LNCaP clone FGC (cell line): ENCODE results near the gene AXL.

Experiments used
- DNase-seq: peaks from one replicate; pipeline ENCODE4 v3.0.0-alpha.2; 2011; ENCODE audit warnings: low read depth
- H3K4me3 ChIP-seq: 2 replicates; pipeline ENCODE4 v1.5.1; 2011; ENCODE audit warnings: mild to moderate bottlenecking, low read depth, low read length, control low read depth
- CTCF ChIP-seq: IDR thresholded peaks from 2 replicates; pipeline ENCODE4 v1.5.1; 2012; ENCODE audit warnings: mild to moderate bottlenecking; ENCODE audit not compliant: control insufficient read depth, insufficient read depth; ENCODE audit errors: extremely low read depth

The AXL gene

GRCh38 chr19:41297628-41298347, 78.8 kb downstream of the AXL start:
- no peak overlapping the region for H3K4me3 ChIP-seq
- DNase-seq = no peak
- no peak for TF ChIP-seq CTCF

- no peak overlapping the region for H3K4me3 ChIP-seq
- no peak for TF ChIP-seq CTCF
- DNase-seq = no peak
These were observed 79.4 kb downstream of the AXL start for GRCh38 chr19:41298348-41298964.

- no peak overlapping the region for H3K4me3 ChIP-seq
- no peak for DNase-seq
- TF ChIP-seq CTCF = no peak
These were observed 80.2 kb downstream of the AXL start for GRCh38 chr19:41299046-41299754.

- no peak for TF ChIP-seq CTCF
- DNase-seq = no peak
- H3K4me3 ChIP-seq = no peak overlapping the region
These were observed 80.7 kb downstream of the AXL start for GRCh38 chr19:41299755-41300089.

GRCh38 chr19:41300555-41300954, 81.5 kb downstream of the AXL start:
- DNase-seq = no peak
- no peak overlapping the region for H3K4me3 ChIP-seq
- no peak for TF ChIP-seq CTCF

GRCh38 chr19:41302624-41303351, 83.8 kb downstream of the AXL start:
- H3K4me3 ChIP-seq = no peak overlapping the region
- no peak for DNase-seq
- no peak for TF ChIP-seq CTCF
